Activated CD4-positive, alpha-beta memory T cell treated with anti-CD3 and anti-CD28 coated beads for 36 hours (primary cell): Measurements from ENCODE around the gene TANC1. TPM values are rescaled to one million over a fixed set of nuclear protein-coding genes. Genes with fewer than 3 reads are reported as not detected.

Experiments
- CTCF ChIA-PET: fragments of 350-600 bp; sonication (Branson Sonifier 250); formaldehyde crosslinking; loops from one replicate; lab custom pipeline; 2021; ENCODE audit warnings: antibody characterized with exemption, inconsistent platforms; lab: Charles Lee
- POLR2A ChIA-PET: fragments of 350-600 bp; sonication (Branson Sonifier 250); formaldehyde crosslinking; loops from one replicate; lab custom pipeline; 2021; ENCODE audit warnings: antibody characterized with exemption; lab: Charles Lee
- DNase-seq: peaks from one replicate; pipeline ENCODE4 v3.0.0-alpha.2; 2020
- H3K27ac Mint-ChIP-seq: one replicate; pipeline ENCODE4 v1.8.0; 2021; ENCODE audit warnings: mixed read lengths
- H3K27me3 Mint-ChIP-seq: one replicate; pipeline ENCODE4 v1.8.0; 2021; ENCODE audit warnings: mixed read lengths
- H3K36me3 Mint-ChIP-seq: one replicate; pipeline ENCODE4 v1.8.0; 2021; ENCODE audit warnings: mixed read lengths
- H3K4me1 Mint-ChIP-seq: one replicate; pipeline ENCODE4 v1.8.0; 2021; ENCODE audit warnings: low read depth, mixed read lengths
- H3K4me3 Mint-ChIP-seq: one replicate; pipeline ENCODE4 v1.8.0; 2021; ENCODE audit warnings: mild to moderate bottlenecking, mixed read lengths
- H3K9me3 Mint-ChIP-seq: one replicate; pipeline ENCODE4 v1.8.0; 2021; ENCODE audit warnings: mixed read lengths
- intact Hi-C: fragments of 100-400 bp; cut with micrococcal nuclease; formaldehyde crosslinking; loops from one replicate; pipeline ENCODE4 v1.15.1; 2023
- total RNA-seq, 2 experiments: library from RNA; stranded (reverse); gene quantifications; one replicate each; pipeline ENCODE4 v1.2.3, GENCODE V29; 2021

Gene TANC1
- total RNA-seq, 2 experiments from 2014 or later: 0.63 to 0.86 TPM

DNA sequence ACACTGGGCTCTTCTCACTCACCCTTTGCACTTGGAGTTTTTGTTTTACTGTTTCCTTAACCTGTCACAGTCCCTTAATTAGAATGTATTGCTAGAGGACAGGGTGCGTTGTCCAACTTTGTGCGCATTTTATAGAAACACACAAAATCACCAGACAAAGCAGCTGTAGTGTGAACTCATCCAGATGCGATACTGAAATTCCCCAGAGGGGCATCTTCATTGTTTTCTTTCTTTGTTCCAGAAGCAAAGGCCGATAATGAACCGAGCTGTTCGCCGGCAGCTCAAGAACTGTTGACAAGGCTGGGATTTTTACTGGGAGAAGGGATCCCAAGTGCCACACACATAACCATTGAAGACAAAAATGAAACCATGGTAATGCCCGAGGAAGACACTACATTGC lies 180.5 kb downstream of the TANC1 start:
- CTCF ChIA-PET: no interaction called here
- Mint-ChIP-seq H3K27ac (no peak overlapping the region), H3K36me3 (no peaks in the 10 kb centered on the region), H3K9me3 (no peaks in the 10 kb centered on the region), H3K27me3 (peaks cover 5% of the 10 kb centered on the region), H3K4me3 (no peak overlapping the region), H3K4me1 (no peaks in the 10 kb centered on the region)
- POLR2A ChIA-PET: no interaction called here
- no peak for DNase-seq
- intact Hi-C loops: no loop called here

DNA sequence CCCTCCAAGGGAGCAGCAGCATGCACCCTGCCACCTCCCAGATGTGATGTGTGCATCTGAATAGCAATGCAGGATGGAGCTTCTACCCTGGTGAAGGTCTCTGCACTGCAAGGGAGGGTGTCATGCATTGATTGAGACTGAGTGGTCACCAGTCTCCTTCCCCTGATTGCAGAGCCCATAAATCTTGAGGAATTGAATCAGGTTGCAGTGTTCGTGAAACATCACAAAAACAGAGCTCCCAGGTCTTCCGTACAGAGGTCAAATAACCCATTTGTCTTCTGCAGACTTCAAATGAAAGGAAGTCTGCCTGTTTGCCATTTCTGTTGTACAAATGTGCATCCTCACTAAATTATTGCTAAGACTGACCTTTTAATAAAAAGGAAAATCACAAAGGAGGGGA lies 181.3 kb downstream of the TANC1 start:
- no peak overlapping the region for H3K27ac Mint-ChIP-seq
- no peak overlapping the region for H3K4me3 Mint-ChIP-seq
- intact Hi-C loops: no loop called here
- H3K4me1 Mint-ChIP-seq: no peaks in the 10 kb centered on the region
- H3K27me3 Mint-ChIP-seq: peaks cover 5% of the 10 kb centered on the region
- no peaks in the 10 kb centered on the region for H3K9me3 Mint-ChIP-seq
- no peaks in the 10 kb centered on the region for H3K36me3 Mint-ChIP-seq
- POLR2A ChIA-PET: no interaction called here
- no peak for DNase-seq
- CTCF ChIA-PET: interaction anchor here (1.2 kb wide), 1 partner anchor 10 kb away, joined by 3 read pairs; no protein-coding TSS in a partner anchor

DNA sequence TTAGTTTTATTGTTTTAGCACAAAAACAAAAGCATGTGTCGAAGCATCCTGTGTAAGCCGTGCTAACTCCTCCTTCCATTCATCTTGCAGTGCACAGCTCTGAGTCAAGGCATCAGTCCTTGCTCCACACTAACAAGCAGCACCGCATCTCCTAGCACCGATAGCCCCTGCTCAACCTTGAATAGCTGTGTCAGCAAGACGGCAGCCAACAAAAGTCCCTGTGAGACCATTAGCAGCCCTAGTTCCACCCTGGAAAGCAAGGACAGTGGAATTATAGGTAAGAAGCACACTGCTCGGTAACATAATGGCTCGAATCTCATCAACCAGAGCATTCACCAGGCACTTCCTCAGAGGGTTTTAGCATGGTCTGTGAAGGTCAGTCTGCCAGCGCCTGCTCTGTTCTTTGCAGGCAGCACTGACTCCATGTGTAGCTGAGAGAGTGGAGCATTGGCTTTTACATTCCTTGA lies 181.9 kb downstream of the TANC1 start:
- intact Hi-C loops: no loop called here

DNA sequence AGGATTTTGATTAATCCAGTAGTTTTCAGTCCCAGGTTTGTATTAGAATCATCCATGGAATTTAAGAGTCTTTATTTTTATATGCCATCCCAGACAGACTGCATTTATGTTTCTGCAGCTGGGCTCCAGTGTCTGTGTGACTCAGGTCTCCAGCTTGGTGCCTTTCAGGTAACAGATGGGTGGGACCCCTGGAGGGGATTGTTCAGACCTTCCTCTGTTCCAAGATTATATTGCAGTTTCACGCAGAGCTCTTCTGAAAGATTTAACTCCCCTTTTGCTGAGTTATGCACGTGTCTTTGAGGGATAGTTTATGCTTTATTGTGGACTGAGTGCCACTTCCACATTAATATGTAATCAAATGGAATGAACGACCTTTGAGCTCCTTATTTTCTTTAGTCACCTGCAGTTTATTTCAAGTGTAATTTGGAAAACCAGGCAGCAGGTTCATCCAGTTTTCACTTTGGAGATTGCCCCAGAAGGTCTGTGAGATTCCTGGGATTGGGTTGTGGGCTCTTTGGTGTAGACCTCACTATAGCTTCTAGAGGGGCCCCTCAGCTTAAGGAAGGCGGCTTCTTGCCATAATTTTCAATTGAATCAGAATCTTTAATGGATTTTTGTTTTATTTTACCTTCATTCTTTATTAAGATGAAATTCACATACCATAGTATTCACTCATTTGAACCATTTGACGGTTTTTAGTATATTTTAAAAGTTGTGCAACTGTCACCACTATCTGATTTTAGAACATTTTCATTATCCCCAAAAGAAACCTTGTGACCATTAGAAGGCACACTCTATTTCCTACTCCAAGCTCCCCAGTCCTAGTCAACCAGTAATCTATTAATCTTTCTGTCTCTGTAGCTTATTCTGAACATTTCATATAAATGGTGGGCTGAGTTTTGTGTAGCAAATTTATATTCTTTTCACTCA lies 183.0 kb downstream of the TANC1 start:
- intact Hi-C loops: no loop called here

More for the DNA sequence above, 181.9 kb downstream of the TANC1 start:
- no peaks in the 10 kb centered on the region for H3K9me3 Mint-ChIP-seq
- no peak for DNase-seq
- no peaks in the 10 kb centered on the region for H3K36me3 Mint-ChIP-seq
- ChIA-PET CTCF (interaction anchor here (0.6 to 1.2 kb wide), 3 partner anchors 10 to 25 kb away, joined by 3 to 4 read pairs (median 4); no protein-coding TSS in a partner anchor), POLR2A (no interaction called here)
- H3K27ac Mint-ChIP-seq: no peak overlapping the region
- H3K4me3 Mint-ChIP-seq: no peak overlapping the region
- no peaks in the 10 kb centered on the region for H3K4me1 Mint-ChIP-seq
- peaks cover 5% of the 10 kb centered on the region for H3K27me3 Mint-ChIP-seq

DNA sequence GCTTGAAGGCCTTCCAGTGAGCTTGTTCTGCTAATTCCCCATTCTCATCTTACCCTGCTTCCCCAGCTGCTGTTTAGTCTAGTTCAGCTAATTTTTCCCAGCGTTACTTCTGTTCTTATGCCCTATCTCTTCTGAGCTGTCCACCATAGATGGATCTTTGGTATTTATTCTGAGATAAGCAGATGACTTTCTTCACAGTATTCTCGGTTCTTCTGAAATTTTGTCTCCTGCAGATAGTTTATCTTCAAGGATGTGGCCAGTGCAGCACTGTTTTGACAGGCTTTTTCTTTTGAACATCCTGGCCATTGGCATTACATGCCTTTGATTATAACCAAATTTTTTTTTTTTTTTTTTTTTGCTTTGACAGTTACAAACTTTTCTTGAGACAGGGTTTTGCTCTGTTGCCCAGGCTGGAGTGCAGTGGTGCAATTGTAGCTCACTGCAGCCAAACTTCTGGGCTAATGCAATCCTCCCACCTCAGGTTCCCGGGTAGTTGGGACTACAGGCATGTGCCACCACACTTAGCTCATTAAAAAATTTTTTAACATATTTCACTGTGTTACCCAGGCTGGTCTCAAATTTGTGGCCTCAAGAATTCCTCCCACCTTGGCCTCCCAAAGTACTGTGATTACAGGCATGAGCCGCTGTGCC lies 183.8 kb downstream of the TANC1 start:
- no peaks in the 10 kb centered on the region for H3K4me1 Mint-ChIP-seq
- no peak for DNase-seq
- POLR2A ChIA-PET: no interaction called here
- no peaks in the 10 kb centered on the region for H3K9me3 Mint-ChIP-seq
- H3K27me3 Mint-ChIP-seq: peaks cover 1% of the 10 kb centered on the region
- intact Hi-C loops: no loop called here
- no peaks in the 10 kb centered on the region for H3K36me3 Mint-ChIP-seq
- no peak overlapping the region for H3K4me3 Mint-ChIP-seq
- no peak overlapping the region for H3K27ac Mint-ChIP-seq
- CTCF ChIA-PET: interaction anchor here (1.3 kb wide), 1 partner anchor 10 kb away, joined by 3 read pairs; no protein-coding TSS in a partner anchor

More for the DNA sequence above, 183.0 kb downstream of the TANC1 start:
- Mint-ChIP-seq H3K4me1 (no peaks in the 10 kb centered on the region), H3K9me3 (no peaks in the 10 kb centered on the region), H3K4me3 (no peak overlapping the region), H3K27me3 (peaks cover 1% of the 10 kb centered on the region), H3K27ac (no peak overlapping the region), H3K36me3 (no peaks in the 10 kb centered on the region)
- no peak for DNase-seq
- POLR2A ChIA-PET: no interaction called here
- CTCF ChIA-PET: interaction anchor here (0.9 to 1.3 kb wide), 2 partner anchors 11 to 26 kb away, joined by 3 to 4 read pairs; no protein-coding TSS in a partner anchor

DNA sequence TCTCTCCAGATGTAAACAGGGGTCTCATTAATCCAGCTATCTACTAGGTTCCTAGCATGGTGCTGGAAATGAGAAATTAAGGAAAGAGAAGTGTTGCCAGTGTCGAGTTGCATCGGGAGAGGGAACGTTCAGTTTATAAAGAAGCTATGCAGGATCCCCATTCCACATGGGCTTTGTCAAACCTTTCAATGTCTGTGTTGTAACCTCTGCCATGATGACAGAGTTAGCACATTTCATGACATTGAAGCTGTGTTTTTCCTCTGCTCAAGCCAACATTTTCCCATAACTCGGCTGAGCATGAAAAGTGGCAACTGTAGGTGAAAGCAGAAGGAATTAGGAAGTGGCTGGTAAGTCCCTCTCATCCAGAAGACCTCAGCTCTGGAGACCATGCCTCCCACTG lies 184.6 kb downstream of the TANC1 start:
- H3K4me1 Mint-ChIP-seq: no peaks in the 10 kb centered on the region
- intact Hi-C loops: no loop called here
- peaks cover 1% of the 10 kb centered on the region for H3K27me3 Mint-ChIP-seq
- no peak overlapping the region for H3K4me3 Mint-ChIP-seq
- ChIA-PET CTCF (interaction anchor here (2.1 kb wide), 1 partner anchor 34 kb away, joined by 8 read pairs; no protein-coding TSS in a partner anchor), POLR2A (no interaction called here)
- no peak overlapping the region for H3K27ac Mint-ChIP-seq
- H3K9me3 Mint-ChIP-seq: no peaks in the 10 kb centered on the region
- no peaks in the 10 kb centered on the region for H3K36me3 Mint-ChIP-seq
- no peak for DNase-seq

DNA sequence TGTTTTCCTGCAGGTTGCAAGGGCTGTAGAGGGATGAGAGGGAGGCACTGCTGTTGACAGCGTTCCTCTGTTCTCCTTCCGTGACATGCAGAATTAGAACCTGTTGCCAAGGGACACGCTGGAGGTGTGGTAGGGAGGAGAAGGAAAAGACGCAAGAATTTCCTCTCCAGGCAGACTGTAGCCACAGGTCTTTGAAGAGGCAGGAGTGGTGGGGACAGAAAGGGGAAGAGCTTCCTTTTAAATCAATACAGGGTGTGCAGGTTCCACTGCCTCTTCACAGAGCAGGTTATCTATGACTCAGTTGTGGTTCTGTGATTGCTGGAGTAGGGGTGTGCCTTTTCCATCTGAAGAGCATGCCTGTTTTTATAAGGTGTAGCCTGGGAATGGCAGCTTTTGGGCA lies 185.0 kb downstream of the TANC1 start:
- no peaks in the 10 kb centered on the region for H3K36me3 Mint-ChIP-seq
- H3K27ac Mint-ChIP-seq: no peak overlapping the region
- intact Hi-C loops: no loop called here
- no peak for DNase-seq
- no peaks in the 10 kb centered on the region for H3K4me1 Mint-ChIP-seq
- ChIA-PET CTCF (interaction anchor here (2.1 kb wide), 1 partner anchor 35 kb away, joined by 8 read pairs; no protein-coding TSS in a partner anchor), POLR2A (no interaction called here)
- H3K4me3 Mint-ChIP-seq: no peak overlapping the region
- H3K27me3 Mint-ChIP-seq: peaks cover 1% of the 10 kb centered on the region
- no peaks in the 10 kb centered on the region for H3K9me3 Mint-ChIP-seq

DNA sequence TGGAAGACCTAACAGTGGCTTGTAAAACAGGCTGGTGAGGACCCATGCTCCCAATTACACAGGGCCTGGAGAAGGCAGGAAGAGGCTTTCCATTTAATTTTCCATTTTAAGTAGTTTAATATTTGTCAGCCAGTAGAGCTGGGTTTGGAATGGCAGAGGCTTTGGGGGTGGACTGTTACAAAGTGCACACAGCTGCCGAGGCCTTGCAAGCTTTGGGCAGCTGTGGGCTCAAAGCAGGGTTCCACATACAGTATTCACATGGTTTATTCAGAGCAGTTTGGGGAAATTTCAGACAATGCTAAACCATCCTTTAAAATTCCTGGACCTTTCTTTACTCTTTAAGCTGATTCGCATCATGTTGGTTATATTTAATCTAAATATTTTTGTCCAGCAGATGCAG lies 185.5 kb downstream of the TANC1 start:
- CTCF ChIA-PET: interaction anchor here (2.1 kb wide), 1 partner anchor 35 kb away, joined by 8 read pairs; no protein-coding TSS in a partner anchor
- no peak for DNase-seq
- H3K4me3 Mint-ChIP-seq: no peak overlapping the region
- POLR2A ChIA-PET: no interaction called here
- H3K27me3 Mint-ChIP-seq: peaks cover 1% of the 10 kb centered on the region
- intact Hi-C loops: no loop called here
- H3K4me1 Mint-ChIP-seq: no peaks in the 10 kb centered on the region
- no peaks in the 10 kb centered on the region for H3K36me3 Mint-ChIP-seq
- H3K27ac Mint-ChIP-seq: no peak overlapping the region
- H3K9me3 Mint-ChIP-seq: no peaks in the 10 kb centered on the region

DNA sequence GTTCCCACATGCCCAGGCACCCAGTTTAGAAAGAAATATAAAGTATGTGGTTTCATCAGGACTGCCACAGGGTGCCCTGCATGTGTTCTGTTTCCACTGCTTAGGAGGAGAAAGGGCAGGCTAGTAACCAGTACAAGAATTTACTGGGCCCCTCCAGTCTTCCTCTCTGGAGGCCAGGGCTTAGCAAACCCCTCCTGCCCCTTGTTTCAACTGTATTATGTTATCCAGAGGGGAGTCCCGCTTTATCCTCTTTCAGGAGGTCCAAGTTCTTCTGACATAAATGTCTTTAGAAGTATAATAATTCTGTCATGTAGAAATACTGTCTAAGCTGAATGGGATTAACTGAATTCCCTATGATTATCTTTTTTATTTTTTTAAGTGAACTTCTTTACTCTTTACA lies 185.9 kb downstream of the TANC1 start:
- ChIA-PET CTCF (interaction anchor here (2.1 kb wide), 1 partner anchor 36 kb away, joined by 8 read pairs; no protein-coding TSS in a partner anchor), POLR2A (no interaction called here)
- DNase-seq: no peak
- Mint-ChIP-seq H3K27me3 (peaks cover 1% of the 10 kb centered on the region), H3K36me3 (no peaks in the 10 kb centered on the region), H3K4me1 (no peaks in the 10 kb centered on the region), H3K4me3 (no peak overlapping the region), H3K27ac (no peak overlapping the region), H3K9me3 (no peaks in the 10 kb centered on the region)
- intact Hi-C loops: no loop called here

DNA sequence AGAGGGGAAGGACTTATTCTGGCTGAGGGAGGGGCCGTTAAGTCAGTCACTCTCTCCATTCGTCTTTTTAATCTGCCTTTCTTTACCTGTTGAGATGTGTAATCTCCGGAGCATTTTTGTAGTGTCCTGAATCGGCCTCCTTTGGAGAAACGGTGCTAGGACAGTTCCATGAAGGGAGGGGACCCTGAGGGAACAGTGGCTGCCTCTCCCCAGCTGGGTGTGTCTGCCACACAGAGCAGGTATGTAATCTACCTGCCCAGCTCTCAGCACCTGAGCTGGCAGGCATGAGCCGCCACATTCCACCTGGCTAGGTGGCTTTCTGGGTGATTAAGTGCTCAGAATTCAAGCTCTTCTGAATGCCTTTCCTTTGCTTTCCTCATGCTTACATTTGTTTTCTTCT lies 186.9 kb downstream of the TANC1 start:
- Mint-ChIP-seq H3K4me1 (no peaks in the 10 kb centered on the region), H3K36me3 (no peaks in the 10 kb centered on the region), H3K4me3 (no peak overlapping the region), H3K27ac (no peak overlapping the region), H3K27me3 (peaks cover 1% of the 10 kb centered on the region), H3K9me3 (no peaks in the 10 kb centered on the region)
- ChIA-PET POLR2A (no interaction called here), CTCF (no interaction called here)
- intact Hi-C loops: no loop called here
- DNase-seq: no peak

DNA sequence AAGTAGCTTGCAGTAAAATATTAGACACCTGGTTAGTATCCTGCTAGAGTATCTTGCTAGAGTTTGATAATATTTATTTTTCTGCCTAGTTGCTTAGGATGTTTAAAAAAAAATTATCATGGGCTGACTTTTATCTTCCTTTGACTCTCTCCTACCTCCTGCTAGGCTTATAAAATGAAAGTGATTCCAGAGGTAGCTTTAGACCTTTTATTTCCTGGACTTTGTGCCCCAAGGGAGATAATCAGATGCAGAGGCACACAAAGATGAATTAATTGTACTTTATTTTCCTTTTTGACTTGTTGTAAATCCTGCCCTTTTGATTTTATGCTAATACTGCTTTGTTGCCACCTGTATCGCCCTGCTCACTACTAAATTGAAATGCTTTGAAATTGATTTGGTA lies 187.4 kb downstream of the TANC1 start:
- no peak overlapping the region for H3K27ac Mint-ChIP-seq
- peaks cover 1% of the 10 kb centered on the region for H3K27me3 Mint-ChIP-seq
- ChIA-PET POLR2A (no interaction called here), CTCF (no interaction called here)
- intact Hi-C loops: no loop called here
- no peak overlapping the region for H3K4me3 Mint-ChIP-seq
- no peaks in the 10 kb centered on the region for H3K36me3 Mint-ChIP-seq
- peaks cover under 1% of the 10 kb centered on the region for H3K4me1 Mint-ChIP-seq
- no peak for DNase-seq
- no peaks in the 10 kb centered on the region for H3K9me3 Mint-ChIP-seq

DNA sequence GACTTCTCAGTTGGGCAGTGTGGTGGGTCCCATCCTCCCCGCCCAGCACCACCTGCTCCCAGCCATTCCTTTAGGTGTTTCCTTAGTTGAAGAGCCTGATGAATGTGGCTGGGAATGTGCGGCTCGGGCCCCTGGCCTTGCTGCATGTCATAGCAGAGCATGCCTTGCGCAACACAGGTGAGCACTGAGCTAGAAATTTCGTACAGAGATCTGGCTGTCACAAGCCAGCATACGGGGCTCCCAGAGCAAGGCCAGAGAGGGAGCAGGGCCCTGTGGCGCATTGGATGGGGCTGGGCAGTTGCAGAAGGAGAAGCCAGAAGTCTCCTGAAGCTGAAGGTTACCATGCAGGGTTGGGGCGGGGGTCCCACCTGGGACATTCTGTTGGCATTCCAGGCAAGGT lies 188.4 kb downstream of the TANC1 start:
- no peak for DNase-seq
- POLR2A ChIA-PET: no interaction called here
- Mint-ChIP-seq H3K27me3 (peaks cover 3% of the 10 kb centered on the region), H3K27ac (no peak overlapping the region), H3K4me3 (no peak overlapping the region), H3K36me3 (no peaks in the 10 kb centered on the region), H3K4me1 (peaks cover 2% of the 10 kb centered on the region), H3K9me3 (no peaks in the 10 kb centered on the region)
- CTCF ChIA-PET: interaction anchor here (0.6 kb wide), 1 partner anchor 255 kb away, joined by 4 read pairs; no protein-coding TSS in a partner anchor
- intact Hi-C loops: no loop called here
